Renal pelvis (tissue), 4 donors: ENCODE data around the gene MAT1A. TPM values are rescaled to one million over a fixed set of nuclear protein-coding genes. Genes with fewer than 3 reads are reported as not detected.

Experiments
- DNase-seq: peaks from one replicate; pipeline ENCODE4 v3.0.0-alpha.2; 2013
- polyA plus RNA-seq, 3 donors: library from polyadenylated mRNA; unstranded; fragments of 120-200 nt; gene quantifications; one replicate each; pipeline ENCODE4 v1.2.1, GENCODE V29; 2013; ENCODE audit not compliant: insufficient read length in 3 of 3

The MAT1A gene
- polyA plus RNA-seq, 3 donors = 1.0 to 1.5 (median 1.4) TPM

DNA sequence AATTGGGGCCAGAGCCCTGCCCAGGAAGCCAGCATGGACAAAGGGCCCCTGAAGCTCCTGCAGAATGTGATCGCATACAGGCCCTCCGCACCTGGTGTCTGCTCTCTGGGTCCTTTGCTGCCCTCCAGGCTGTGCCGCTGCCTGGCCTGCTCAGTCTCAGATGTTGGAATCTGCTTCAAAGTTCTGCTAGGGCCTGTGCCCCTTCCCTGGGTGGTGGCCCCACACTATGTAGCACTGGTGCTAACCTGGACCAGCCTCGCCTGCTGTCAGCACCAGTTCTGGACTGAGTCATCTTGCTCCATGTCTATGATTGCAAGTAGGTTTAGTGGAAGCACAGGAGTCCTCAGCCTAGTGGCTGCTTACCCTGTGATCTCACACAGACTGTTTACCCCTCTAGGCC, 6.3 kb downstream of the MAT1A start:
- DNase-seq = no peak

DNA sequence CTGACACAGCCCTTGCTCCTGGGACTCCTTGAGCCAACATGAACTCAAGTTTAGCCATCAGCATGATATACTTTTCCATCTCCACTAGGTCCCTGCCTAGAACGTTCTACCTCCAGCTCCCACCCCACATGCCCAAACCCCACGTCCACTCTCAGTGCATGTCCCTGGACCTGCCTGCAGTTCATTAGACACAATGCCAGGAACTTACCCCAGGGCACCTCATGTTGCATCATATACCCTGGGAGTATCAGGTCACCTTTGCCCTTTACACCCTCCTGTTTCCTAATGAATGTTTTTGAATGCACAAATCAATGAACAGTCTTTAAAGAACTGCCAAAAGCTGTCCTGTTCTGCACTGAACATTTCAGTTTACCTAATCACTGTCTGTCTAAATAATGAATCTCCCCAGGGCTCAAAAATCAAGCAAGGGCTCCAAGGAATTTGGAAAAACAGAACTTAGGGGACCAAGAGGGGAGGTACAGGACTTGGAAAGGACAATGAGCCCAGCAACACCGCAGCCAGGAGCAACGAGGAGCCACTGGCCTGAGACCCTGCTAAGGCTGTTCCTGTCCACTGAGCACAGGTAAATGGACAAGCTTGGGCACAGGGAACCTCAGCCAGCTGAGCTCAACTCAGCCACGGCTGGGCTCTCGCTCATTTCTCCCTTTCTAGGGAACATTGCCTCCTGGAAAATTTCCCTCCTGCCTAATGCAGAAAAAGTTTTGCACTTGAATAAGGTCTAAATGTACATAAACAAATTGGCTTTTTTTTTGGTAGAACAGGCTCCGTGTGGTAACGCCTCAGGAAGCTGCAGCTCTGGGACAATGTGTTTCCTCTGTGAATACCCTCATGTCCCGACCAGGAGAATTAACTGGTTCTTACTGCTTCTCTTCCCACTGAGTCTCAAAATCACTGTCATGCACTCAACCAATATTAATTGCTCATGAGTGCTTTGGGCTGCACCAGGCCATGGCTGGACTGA, 7.4 kb downstream of the MAT1A start:
- DNase-seq = no peak

GRCh38 chr10:80281292-80281691, 8.2 kb downstream of the MAT1A start:
- no peak for DNase-seq

- no peak for DNase-seq
Observed at GRCh38 chr10:80280071-80280800, 9.2 kb downstream of the MAT1A start.

- no peak for DNase-seq
Observed at GRCh38 chr10:80279146-80279545, 10.3 kb downstream of the MAT1A start.

DNA sequence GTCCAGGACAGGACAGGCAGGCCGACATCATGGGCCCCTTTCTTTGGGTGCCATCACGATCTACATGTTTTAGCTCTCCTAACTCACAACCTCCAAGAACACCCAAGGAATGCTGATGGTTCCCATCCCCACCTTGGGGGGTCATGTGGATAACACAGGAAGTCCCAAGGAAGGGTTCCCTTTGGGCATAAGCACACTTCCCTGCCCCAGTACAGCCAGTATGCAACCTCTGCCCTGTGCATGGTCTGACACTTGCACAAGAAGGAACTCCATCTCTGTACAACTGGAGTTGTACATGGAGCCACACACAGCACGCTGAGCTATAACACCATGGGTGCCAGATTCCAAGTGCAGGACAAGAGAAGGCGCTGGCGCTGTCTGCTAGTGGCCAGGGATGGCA, 11.0 kb downstream of the MAT1A start:
- no peak for DNase-seq

DNA sequence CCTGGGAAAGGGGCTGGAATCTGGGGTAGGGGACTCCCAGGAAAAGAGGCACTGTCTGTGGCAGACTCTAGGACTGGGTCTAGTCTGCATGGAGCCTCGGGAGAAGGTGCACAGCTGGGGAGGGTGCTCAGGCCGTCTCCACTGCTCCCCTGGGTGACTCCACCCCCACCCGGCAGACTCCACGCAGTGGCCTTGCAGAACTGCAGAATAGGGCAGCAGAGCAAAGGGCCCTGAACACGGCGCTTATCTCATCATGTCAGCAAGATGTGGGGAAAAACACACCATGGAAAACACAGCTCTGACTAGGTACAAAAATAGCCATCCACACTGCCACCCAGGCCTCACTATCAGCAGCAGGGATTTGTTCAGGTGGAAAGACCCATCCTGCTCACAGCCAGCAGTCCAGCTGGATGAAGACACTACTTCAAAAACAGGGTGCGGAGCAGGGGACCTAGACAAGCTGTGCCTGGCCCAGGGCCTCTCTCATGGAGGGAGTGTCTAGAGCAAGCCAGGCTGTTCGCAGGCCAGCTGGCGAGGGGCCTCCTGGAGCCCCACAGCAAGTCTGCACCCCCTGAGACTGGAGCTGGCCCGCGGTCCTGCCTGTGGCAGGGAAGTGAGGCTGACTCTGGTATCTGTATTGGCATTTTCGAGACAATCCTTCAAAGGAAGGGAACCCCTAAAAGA, 11.7 kb downstream of the MAT1A start:
- DNase-seq = no peak

GRCh38 chr10:80277016-80277415, 12.4 kb downstream of the MAT1A start:
- no peak for DNase-seq

DNA sequence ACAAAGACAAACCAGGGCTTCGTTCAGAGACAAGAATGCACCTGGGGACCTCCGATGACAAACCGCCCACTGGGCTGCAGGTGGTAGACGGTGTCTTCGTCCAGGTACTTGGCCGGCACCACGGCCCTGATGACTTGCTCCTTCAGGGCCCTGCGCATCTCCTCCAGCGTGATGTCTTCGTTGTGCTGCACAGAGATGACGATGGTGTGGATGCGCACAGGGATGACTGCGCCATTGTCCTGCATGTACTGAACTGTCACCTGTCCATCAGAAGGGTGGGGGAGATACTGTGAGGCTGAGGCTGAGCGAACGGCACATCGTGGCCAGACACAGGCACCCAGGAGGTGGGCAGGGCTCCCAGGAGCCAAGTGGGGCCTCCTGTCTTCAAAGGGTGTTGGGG, 13.1 kb downstream of the MAT1A start:
- DNase-seq = no peak

DNA sequence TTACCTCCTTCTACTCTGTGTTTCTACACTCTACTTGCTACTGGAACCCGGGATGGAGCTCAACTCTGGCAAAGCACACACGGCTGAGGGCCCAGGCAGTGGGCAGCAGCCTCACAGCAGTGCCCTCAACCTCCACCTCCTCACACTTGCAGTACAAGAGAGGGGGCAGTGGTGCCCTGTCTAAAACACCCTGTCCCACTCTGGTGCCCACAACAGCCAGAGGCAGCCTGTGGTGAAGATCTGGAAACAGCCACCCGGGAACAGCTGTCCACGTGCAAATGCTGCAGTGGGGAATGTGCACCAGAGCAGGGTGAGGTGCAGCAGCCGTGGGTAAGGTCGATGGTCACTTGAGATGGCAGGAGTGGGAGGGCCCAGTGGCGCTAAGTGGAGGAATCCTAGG, 13.7 kb downstream of the MAT1A start:
- DNase-seq = no peak

DNA sequence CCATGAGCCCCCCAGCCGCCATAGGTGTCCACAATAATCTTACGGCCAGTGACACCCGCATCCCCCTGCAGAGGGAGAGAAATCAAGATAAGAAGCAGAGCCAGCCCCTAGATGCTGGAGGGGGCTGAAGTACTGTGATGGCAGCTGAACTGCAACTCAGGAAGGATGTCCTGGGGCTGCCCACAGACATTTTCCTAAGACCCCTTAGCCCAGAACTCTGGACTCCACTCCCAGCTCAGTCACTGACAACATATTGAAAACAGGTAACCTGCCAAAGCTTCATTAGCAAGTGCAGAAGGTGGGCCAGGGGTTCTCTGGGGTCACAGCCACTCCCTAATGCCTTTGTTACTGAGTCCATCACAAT, 14.3 kb downstream of the MAT1A start:
- no peak for DNase-seq

GRCh38 chr10:80274396-80275134, 14.9 kb downstream of the MAT1A start:
- DNase-seq = no peak

DNA sequence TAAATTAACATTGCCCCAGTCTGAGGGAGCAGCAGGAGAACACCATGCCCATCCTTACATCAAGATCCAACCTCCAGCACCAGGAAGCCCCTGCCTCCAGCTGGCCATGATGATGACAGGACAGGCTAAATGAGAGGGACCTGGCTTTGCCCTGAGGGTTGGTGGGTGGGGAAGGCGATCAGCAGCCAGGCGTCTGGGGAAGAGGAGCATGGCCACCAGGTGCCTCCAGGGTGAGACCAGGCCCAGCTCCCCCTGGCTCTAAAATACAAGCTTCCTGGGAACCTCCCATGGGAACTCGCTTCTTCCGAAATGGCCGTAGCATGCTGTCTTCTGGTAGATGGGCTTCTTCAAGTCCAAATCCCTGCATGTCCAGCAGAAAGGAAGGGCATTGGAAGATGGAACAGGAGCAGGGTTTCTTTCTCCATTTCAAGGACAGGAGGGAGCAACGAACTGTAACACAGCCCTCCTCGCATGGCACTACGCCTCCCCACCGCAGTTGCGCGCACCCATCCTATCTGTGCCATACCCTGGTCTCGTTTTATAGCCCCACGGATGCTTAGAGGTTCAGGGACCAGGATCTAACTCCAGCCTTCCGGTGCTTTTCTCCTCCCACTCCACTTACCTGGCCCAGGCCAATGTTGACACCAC, 15.8 kb downstream of the MAT1A start:
- no peak for DNase-seq

DNA sequence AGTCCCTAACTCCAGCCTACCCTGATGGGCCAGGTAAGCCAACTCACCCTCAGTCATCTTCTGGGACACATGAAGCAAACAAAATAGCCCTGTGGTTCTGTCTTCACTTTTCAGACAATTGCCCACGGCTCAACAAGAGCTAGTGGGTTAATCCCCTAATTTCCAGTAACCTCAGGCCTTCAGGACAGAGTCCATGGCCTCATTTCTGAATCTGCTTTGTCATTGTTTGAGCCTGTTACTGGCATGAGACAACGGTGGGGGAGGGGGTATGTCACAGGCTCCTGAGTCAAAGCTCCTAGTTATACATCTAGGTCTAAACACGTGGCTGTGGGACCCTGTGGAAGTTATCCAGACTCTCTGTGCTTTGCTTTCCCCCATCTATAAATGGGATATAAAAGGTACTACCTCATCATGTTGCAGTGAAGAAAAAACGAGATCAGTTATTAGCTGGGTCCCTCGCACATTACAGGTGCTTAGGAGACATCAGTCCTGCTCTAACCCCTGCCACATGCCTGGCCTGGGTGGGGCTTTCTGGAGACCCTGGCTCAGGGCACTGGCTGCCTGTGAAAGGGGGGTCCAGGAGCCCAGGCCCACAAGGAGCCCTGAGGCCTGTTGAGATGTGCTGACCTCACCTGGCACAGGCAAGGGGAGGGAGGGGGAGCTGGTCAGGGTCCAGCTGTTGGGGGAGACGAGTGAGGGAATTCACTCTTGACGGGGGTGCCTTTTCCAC, 16.5 kb downstream of the MAT1A start:
- no peak for DNase-seq

GRCh38 chr10:80271416-80271815, 18.0 kb downstream of the MAT1A start:
- no peak for DNase-seq

DNA sequence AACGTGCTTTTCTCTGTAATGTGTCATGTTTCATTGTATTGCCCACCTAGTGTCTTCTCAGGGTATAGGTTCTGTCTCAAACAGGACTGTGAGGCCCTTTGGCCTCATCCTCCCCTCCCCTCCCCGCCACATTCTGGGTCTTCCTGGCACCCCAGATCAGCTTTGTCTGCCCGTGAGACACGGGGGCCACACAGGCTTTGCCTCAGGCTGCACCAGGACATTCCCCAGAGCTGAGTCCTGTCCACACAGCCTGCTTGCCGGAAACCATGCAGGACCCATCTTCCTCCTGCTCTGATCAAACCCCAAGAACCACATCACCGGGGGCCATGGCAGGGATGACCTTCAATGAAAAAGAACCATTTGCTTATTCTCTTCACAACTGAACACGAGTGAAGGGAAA, 18.6 kb downstream of the MAT1A start:
- DNase-seq = no peak

DNA sequence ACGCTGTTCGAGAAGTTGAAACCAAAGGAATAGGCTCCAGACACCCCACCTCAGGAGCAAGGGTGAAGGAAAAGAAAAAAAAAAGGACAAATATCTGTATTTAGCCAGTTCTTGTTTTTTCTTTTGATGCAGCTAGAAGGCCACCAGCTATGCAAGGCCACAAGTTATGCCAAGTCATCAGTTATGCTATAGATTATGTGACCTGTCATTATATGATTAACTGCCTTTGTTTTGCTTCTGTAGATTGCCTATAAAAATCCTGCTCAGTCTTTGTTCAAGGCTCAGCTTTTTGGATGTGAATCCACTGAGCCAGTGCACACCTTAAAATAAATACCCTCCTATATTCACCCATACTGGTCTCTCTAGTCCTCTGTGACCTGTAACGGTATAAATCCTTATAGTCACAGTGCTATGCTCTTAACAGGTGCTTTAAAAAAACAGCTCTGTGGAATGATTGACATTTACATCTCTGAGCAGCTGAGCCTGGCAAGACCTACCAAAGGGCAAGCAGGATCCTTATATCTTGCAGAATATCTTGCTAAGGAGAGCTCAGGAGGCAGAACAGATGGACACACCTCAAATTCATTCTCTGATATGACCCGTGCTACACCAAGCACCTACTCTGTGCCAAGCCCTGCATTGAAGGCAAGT, 20.4 kb downstream of the MAT1A start:
- no peak for DNase-seq

GRCh38 chr10:80268266-80268665, 21.2 kb downstream of the MAT1A start:
- DNase-seq = no peak

DNA sequence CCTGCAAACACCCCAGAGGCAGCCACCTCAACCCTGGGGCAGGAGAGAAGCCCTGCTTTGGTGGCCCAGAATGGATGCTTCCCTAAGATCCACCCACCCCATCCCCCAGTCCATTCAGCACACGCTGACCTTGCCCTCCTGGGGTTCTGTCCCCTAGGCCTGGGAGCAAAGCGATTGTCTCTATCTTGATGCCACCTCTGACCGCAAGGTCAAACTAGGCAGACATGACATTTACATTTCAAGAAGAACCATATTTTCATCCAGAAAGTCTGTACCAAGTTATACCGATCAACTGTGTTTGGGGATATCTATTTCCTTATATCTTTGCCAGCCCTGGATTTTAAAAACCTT, 23.0 kb downstream of the MAT1A start:
- DNase-seq = no peak
